ENCODE results near the gene MCF2L.
"Not testable (repeated sequence)": the region's sequence is repeated elsewhere in the genome, so short reads cannot be mapped to it uniquely, and the experiment has no call there.

MCF2L gene, protein sequence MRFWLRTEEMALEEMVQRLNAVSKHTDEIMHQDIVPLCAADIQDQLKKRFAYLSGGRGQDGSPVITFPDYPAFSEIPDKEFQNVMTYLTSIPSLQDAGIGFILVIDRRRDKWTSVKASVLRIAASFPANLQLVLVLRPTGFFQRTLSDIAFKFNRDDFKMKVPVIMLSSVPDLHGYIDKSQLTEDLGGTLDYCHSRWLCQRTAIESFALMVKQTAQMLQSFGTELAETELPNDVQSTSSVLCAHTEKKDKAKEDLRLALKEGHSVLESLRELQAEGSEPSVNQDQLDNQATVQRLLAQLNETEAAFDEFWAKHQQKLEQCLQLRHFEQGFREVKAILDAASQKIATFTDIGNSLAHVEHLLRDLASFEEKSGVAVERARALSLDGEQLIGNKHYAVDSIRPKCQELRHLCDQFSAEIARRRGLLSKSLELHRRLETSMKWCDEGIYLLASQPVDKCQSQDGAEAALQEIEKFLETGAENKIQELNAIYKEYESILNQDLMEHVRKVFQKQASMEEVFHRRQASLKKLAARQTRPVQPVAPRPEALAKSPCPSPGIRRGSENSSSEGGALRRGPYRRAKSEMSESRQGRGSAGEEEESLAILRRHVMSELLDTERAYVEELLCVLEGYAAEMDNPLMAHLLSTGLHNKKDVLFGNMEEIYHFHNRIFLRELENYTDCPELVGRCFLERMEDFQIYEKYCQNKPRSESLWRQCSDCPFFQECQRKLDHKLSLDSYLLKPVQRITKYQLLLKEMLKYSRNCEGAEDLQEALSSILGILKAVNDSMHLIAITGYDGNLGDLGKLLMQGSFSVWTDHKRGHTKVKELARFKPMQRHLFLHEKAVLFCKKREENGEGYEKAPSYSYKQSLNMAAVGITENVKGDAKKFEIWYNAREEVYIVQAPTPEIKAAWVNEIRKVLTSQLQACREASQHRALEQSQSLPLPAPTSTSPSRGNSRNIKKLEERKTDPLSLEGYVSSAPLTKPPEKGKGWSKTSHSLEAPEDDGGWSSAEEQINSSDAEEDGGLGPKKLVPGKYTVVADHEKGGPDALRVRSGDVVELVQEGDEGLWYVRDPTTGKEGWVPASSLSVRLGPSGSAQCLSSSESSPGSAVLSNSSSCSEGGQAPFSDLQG

DNA sequence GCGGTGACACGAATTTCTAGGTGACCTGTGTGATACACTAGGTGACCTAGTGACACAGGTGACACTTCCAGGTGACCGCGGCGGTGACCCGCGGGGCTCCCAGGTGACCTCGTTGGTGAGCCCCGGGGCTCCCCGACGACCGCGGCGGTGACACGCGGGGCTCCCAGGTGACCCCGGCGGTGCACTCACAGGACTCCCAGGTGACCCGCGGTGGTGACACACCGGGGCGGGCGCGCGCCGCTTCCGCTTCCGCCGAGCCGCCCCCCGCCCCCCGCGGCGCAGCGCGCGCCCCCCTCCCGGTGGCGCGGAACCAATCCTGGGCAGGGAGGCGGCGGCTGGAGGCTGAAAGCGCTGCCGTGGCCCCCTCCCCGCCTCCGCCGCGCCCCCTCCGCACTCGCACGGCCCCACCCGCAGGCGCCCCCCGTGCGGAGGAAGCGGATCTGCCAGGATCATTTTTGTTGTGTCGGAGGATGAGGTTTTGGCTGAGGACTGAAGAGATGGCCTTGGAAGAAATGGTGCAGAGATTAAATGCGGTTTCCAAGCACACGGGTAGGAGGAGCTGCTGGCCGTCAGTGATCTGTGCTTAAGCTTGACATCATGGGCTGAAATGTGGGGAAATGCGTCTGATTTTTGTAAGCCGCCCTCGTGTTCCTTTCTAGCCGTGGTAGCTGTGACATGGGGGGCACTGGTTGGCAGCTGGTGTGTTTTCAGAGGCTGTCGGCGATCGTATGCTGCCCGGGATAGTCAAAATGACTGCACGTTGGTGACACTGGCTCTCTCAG is at the start of gene MCF2L:
MCF2L (plus strand) TSS at position 305 of the 782 bp plus-strand sequence; CDS start at position 471, 166 bp downstream.
- DNase-seq (ENCODE audit: low spot score), result no peak

DNA sequence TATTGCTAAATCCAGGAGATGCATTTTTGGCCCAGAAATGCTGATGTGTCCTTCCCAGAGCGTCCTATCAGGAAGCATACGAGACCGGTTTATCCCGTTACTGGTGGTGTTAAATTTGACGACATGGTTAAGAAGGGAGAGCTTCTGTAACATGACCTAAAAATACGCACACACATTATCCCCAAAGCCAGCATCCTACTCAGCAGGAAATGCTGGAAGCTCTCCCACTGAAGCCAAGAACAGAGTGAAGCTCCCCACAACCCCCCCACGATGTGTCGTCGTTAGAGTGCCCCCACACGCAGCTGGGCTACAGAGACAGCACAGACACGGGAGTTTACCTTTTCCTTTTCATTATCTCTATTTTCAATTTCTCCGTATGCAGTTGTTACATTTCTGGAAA is 45.1 kb upstream of the MCF2L start:
- no peak for DNase-seq (ENCODE audit: low spot score)

DNA sequence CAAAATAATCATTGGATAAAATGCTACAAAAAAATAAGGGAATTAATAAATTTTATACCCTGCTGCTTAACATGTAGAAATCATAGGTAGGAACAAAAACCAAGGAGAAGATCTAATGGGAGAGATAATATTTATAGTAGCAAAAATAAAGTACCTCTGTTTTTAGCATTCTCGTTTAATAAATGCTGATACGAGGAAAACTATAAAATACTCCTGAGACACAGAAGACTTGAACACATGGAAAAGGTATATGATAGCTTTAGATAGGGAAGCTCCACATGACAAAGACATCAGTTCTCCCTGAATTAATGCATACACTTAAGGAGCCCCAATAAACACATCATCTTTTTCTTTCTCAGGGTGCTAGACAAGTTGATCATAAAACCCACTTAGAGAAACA is 44.6 kb upstream of the MCF2L start:
- DNase-seq (ENCODE audit: low spot score), result no peak

DNA sequence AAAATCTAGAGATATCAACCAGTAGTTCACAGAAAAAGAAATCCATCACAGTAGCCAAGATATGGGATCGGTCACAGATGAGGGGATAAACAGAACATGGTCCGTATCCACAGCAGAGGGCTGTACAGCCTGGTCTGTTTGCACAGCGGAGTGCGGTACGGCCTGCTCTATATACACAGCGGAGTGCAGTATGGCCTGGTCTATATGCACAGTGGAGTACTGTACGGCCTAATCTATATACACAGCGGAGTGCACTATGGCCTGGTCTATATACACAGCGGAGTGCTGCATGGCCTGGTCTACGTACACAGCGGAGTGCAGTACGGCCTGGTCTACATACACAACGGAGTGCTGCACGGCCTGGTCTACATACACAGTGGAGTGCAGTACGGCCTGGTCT is 43.0 kb upstream of the MCF2L start:
- DNase-seq (ENCODE audit: low spot score), result no peak

DNA sequence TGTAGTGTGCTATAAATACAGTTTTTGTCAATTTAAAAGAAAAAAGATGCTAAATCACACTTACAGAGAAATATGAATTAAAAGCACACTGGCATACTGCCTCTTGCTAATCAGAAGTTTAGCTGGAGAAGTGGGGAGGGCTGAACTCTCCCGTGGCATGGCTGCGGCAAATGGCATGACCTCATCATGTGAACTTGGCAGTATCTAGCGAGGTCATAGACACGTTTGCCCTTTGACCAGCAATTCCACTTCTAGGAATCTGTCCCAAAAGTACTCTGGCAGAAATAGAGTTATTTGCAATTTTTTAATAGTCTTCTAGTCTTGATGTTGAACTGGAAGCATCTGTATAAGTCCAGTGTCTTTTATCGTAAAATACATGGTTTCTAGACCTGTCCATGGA is 42.0 kb upstream of the MCF2L start:
- no peak for DNase-seq (ENCODE audit: low spot score)

DNA sequence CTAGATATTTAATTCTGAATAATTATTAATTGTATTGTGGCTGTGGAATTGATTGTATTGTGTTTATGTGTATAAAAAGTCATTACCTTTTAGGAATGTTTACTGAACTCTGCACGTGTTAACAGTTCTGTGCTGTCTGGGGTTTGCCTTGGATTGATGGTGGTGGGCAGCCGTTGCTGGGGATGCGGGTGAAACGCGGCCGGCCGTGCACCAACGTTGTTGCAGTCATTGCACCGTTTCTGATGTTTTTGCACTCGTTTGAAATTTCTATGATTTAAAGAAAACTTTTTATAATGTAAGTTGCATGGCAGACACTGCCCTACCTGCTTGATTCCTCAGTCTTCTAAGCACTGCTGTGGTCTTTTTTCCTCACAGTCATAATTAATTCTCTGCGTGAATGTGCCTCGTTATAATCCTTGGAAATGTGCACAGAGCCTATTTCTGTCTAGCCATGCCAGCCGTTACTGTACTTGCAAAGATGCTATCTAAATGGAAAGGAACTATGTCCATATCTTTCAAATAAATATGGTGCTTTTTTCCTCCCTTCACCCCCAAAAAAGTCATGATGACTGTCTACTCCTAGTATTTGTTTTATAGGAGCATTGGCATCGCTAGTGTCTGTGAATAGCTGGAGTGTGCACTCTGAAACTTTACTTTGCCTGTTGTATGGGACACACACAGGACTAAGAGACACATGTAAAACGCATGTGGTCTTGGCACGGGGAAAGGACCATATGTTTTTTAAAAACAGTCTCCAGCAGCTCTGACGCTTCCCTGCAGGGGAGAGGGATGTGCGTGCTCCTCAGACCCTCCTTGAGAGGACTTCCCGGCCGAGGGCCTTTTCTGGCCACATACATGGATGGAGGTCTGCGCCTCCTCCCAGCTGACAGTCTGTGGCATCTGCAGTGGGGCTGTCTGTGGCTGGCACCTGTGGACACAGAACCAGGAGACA is 40.7 kb upstream of the MCF2L start:
- no peak for DNase-seq (ENCODE audit: low spot score)

DNA sequence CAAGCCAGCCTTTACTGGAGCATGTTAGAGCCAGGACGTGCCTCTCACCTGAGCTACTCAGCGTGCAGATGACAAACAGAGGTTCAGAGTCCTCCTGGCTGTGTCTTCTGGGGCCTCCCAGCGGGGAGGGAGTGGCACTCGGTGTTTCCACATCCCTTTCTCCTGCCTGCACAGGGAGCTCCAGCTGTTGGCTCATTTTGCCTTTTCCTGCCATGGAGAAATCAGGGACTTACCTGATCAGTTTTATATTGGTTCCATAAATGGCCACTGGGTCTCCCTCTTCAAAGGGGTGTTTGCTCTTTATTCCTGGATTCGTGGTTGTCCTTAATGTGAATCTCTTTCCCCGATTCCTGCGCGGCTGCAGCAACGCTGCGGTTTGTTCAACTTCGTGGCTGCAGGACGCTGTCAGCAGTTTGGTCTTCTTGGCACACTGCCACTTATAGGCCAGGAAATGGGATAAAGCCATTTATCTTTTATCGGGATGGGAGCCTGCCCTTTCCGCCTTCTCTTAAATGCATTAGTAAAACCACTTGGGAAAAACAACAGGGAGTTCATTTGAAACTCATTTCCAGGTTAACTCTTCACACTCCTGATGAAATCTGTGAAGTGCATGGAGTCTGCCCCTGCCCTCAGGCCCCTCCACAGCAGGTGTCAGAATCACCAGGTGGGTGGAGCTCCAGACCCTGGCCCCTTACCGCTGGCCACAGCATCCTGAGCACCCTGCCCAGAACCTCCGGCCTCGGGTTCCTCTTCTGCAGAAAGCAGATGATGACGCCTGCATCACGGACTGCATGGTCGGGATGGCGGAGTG is 39.8 kb upstream of the MCF2L start:
- peak; percentile 39 for DNase-seq (ENCODE audit: low spot score)

DNA sequence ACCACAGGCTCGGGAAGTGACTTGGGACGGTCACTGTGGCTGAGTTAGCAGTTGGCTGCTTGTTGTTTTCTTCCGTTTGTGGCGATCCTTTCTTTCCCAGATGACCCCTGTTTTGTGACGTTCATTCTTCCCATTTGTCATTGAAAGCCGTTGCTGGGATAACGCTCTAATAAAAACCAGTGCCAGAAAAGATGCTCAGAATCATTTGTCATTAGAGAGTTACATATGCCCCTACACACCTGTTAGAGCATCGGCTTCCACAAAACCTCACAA is 39.3 kb upstream of the MCF2L start:
- DNase-seq (ENCODE audit: low spot score), result no peak

DNA sequence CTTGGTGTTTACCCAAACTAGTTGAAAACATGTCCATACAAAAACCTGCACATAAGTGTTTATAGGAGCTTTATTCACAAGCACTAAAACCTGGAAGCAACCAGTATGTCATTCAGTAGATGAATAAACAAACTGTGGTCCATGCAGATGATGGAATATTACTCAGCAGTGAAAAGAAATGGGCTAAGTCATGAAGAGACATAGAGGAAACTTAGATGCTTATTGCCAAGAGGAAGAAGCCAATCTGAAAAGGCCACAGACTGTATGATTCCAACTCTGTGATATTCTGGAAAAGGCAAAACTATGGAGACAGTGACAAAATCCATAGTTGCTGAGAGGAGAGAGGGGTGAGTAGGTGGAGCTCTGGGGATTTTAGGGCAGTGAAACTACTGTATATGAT is 38.8 kb upstream of the MCF2L start:
- DNase-seq (ENCODE audit: low spot score), result no peak

DNA sequence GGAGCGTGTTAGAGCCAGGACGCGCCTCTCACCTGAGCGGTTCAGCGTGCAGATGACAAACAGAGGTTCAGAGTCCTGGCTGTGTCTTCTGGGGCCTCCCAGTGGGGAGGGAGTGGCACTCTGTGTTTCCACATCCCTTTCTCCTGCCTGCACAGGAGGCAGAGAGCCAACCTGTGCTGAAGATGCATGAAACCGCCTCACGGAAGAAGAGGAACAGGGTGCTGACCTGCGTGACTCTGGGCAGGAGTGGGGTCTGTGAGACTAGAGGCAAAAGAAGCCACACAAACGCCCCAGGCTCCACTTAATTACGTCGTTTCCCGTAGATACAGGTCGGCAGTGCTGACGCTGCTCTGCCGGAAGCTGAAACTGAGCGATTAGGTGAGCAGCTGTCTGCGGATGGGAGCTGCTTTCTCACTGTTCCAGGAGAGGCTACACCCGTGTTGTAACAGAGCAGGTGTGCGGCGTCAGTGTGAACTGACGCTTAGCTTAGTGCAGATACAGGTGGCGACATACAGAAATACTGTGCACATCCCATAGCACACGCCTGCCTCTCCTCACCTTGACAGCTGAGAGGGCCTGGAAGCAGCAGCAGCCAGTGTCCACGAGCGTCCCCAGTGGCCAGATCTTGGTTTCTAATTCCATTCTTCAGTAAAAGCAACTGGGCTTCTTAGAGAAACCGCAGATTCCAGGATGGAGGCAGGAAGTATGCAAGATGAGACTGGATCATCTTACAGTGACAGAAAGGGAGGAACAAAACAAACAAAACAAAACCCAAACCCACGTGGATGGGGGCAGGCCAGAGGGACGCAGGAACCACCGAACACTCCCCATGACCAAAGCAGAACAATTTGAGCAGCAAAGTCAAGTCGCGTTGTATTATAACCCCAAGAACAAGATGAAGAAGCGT is 37.7 kb upstream of the MCF2L start:
- DNase-seq (ENCODE audit: low spot score), result peak; percentile 45

DNA sequence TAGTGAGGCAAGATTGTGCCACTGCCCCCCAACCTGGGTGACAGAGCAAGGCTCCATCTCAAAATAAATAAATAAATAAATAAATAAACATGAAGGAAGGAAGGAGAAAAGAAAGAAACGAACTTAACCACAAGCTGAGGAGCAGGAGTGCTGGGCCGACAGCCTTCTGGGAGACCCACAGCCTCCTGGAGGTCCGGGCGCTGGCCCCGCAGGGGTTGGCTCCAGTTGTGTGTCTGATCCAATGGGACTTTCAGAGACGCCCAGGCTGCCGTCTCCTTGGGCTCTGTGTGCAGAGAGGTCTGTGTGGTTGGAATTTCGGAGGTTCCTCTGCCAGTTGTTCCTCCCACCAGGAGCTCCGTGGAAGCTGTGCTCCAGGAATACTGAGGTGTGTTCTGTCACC is 36.0 kb upstream of the MCF2L start:
- no peak for DNase-seq (ENCODE audit: low spot score)

DNA sequence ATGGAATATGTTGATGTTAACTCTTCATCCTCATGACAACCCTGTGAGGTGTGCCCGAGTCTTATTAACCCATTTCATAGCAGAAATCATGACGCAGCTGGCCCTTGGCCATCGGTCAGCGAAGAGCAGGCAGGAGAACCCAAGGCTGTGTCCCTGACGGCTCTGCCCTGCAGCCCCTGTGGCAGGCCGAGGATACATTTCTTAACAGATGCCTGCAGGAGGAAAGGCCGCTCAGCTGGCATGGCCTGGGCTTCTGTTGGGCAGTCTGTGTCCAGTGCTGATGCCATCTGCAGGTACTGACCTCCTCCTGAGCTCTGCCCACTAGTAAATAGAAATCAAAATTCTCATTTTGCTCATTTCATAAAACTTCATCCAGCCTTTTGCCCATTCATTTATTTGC is 35.4 kb upstream of the MCF2L start:
- no peak for DNase-seq (ENCODE audit: low spot score)

DNA sequence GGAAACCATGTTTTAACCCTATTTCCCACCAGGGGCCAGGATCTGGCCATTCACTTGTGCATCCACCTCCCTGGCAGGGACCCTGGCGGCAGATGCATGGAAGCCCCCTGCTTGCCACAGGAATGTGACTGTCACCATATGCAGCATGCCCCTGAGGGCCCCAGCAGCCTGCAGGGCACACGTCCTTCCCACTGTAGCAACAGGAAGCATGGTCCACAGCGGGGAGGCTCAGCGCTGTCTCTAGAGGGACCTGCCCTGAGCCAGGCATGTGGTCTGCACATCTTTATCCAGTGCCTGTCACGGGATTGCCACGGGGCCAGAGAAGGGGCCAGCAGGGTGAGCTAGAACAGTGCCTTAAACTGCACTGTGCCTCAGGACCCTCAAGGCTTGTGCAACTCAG is 34.9 kb upstream of the MCF2L start:
- DNase-seq (ENCODE audit: low spot score), result no peak

DNA sequence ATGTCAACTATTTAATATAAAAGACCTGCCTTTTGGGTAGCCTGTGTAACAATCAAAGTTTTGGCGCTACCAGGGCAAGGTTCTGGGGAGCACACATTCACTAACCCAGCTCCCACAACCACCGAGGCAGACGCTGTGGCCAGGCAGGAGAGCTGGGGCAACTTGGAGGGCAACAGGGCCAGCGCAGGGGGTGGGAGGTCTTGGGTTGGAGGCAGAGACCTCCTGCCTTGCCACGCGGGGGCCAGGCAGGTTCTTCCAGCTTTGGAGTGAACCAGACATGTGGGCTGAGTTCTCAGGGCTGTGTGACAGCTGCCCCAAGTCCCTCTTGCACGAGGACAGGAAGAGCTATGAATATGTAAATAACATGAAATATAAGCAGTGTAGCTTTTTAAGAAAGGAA is 30.3 kb upstream of the MCF2L start:
- DNase-seq (ENCODE audit: low spot score), result no peak

DNA sequence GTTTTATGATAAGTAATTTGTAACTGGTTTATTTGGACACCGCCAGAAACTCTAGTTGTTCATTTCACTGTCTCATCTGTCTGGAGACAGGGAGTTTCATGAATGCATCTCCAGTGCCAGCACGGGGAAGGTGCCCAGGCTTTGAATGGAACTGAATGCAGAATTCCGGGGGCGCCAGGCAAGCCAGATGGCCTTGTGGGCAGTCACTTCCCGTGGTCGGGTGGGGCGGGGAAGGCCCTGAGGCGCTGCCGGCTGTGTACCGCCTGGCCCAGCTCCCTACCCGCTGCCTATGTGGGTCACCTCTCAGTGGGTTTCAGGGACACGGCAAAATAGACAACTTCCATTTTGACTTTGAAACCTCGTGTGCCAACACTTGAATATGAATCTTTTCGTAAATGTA is 28.8 kb upstream of the MCF2L start:
- no peak for DNase-seq (ENCODE audit: low spot score)

DNA sequence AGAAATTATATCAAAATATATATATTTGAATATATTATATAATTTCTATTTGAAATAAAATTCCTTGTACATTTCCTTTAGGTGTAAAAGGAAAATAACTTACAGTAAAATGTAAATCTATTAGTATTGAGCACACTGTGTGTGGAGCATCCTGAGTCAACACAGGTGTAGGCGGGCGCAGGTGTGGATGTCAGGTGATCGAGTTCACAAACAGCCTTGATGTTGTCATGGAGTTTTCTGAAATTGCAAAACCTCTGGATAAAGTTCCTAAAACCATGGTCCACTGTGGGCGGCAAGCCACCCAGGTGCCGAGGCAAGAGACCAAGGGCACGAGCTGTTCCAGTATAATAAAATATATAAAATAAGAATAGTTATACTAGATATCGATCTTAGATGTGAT is 27.7 kb upstream of the MCF2L start:
- DNase-seq (ENCODE audit: low spot score), result no peak

DNA sequence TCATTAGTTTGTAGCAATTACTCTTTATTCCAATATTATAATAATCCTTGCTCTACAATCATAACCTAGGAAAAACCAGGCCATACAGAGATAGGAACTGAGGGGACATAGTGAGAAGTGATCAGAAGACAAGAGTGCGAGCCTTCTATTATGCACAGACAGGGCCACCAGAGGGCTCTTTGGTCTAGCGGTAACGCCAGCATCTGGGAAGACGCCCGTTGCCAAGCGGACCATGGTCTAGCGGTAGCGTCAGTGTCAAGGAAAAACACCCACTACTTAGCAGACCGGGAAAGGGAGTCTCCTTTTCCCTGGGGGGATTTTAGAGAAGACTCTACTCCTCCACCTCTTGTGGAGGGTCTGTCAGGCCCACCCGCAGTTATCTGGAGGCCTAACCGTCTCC is 27.2 kb upstream of the MCF2L start:
- DNase-seq (ENCODE audit: low spot score), result not testable (repeated sequence)

DNA sequence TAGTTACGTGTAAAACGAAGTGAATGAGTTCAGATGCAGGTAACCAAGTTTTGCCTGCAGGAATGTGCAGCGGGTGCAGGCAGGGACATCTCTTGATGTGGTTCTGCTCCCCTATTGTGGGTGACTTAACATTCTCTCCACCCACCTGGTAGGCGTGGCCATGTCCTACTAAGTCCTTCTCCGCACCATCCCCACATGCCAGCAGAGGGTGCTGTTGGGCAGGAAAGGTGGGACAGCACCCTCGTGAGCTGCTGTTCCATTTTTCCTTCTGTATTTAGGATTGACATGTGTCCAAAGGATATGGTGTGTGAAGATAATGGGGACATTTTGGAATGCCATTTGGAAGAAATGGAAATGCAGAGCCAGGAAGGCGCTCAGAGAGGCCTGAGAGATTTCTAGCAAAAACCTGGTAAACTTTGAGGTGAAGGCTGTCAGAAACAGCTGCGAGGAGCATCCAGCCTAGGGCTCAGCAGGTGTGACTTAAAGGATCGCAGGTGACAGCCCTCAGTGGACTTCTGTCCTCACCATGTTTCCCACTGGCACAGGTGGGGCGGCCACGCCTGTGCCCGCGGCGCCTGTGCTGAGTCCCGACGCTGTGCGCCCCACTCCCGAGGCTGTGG is 26.2 kb upstream of the MCF2L start:
- peak; percentile 88 for DNase-seq (ENCODE audit: low spot score)

All from kidney capillary endothelial cell (primary cell).